ENCODE data around the gene MT1M. TPM values are rescaled to one million over a fixed set of nuclear protein-coding genes. Genes with fewer than 3 reads are reported as not detected.
A peak's percentile ranks its signal among the peaks of the same experiment; 100 is the strongest.

Gene MT1M
- total RNA-seq, 1 experiment from 2014 or later: 0.49 TPM

DNA sequence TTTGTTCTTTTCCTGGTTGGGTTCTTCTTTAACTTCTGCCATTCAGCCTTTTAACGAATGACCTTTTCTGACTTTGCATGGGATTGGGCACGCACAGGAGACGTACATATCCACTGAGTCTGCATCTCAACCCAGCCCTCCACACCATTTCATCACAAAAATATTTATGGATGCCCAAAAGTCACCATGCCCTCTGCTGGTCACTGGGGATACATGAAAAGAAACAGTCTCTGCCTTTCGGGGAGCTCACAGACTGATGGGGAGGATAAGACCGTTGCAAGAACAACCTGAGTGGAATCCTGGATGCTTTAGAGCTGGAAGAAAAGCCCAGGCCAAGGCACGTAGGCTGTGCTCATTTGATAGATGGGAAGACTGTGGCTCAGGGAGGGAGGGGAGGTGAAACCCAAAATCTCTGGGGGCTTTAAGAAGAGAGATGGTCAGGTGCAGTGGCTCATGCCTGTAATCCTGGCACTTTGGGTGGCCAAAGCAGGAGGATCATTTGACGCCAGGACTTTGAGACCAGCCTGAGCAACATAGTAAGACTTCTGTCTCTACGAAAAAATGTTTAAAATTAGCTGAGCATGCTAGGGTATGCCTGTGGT is 32.0 kb upstream of the MT1M start:
- no peaks in the 10 kb centered on the region for H3K27me3 ChIP-seq (replicated peaks; ENCODE audit: insufficient read depth, low read depth, low read length, poor library complexity)
- no peaks in the 10 kb centered on the region for H3K9me3 ChIP-seq (ENCODE audit: low read depth, low read length, poor library complexity, severe bottlenecking)
- H3K27ac ChIP-seq (ENCODE audit: low read depth, low read length, poor library complexity, severe bottlenecking): no peak overlapping the region
- BruUV-seq (replicated peaks): no TSS peak
- no peaks in the 10 kb centered on the region for H3K36me3 ChIP-seq (ENCODE audit: insufficient read depth, low read length, poor library complexity, severe bottlenecking)
- H3K4me1 ChIP-seq (ENCODE audit: insufficient read depth, low read length, poor library complexity, severe bottlenecking): no peaks in the 10 kb centered on the region
- DNase-seq (ENCODE audit: low spot score): peak; percentile 69
- intact Hi-C loops (cut with micrococcal nuclease; ENCODE audit: unreplicated experiment): loop anchor here (1.0 to 5.0 kb wide), 2 partner anchors 86 to 102 kb away; no protein-coding TSS in a partner anchor
- CTCF ChIA-PET: interaction anchor here (0.5 to 1.3 kb wide), 7 partner anchors 9 to 1136 kb away, joined by 3 to 7 read pairs (median 3); no protein-coding TSS in a partner anchor
- H3K4me3 ChIP-seq (ENCODE audit: low read depth, low read length, poor library complexity, severe bottlenecking): no peak overlapping the region
- POLR2A ChIA-PET (ENCODE audit: low non-redundant PET): no interaction called here
- TF ChIP-seq, protein P1, sequence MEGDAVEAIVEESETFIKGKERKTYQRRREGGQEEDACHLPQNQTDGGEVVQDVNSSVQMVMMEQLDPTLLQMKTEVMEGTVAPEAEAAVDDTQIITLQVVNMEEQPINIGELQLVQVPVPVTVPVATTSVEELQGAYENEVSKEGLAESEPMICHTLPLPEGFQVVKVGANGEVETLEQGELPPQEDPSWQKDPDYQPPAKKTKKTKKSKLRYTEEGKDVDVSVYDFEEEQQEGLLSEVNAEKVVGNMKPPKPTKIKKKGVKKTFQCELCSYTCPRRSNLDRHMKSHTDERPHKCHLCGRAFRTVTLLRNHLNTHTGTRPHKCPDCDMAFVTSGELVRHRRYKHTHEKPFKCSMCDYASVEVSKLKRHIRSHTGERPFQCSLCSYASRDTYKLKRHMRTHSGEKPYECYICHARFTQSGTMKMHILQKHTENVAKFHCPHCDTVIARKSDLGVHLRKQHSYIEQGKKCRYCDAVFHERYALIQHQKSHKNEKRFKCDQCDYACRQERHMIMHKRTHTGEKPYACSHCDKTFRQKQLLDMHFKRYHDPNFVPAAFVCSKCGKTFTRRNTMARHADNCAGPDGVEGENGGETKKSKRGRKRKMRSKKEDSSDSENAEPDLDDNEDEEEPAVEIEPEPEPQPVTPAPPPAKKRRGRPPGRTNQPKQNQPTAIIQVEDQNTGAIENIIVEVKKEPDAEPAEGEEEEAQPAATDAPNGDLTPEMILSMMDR (conservative IDR thresholded peaks at IDR 0.05; ENCODE audit: low read depth, low read length): peak; percentile 77
- TF ChIP-seq EZH2 (IDR thresholded peaks at IDR 0.05; ENCODE audit: borderline replicate concordance, low read depth, low read length, poor library complexity, severe bottlenecking): no peak

DNA sequence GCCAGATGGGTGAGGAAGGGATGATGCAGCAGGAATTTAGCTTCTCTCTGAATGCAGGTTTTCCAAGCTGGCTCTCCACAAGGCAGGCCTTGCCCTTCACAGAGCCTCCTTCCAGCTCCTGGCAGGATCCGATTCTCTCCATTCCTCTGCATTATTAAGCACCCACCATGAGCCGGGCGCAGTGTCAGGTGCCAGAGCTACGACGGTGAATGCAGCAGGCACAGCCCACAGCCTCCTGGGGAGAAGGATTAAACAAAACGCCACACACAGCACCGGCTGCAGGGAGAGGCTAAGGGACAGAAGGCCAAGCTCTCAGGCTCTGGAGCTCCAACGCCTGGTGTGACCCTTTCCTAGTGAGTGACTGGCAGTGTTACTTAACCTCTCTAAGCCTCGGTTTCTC is 31.1 kb upstream of the MT1M start:
- H3K9me3 ChIP-seq (ENCODE audit: low read depth, low read length, poor library complexity, severe bottlenecking): no peaks in the 10 kb centered on the region
- H3K4me3 ChIP-seq (ENCODE audit: low read depth, low read length, poor library complexity, severe bottlenecking): no peak overlapping the region
- ChIA-PET POLR2A (ENCODE audit: low non-redundant PET) (no interaction called here), CTCF (interaction anchor here (1.3 kb wide), 1 partner anchor 101 kb away, joined by 4 read pairs; no protein-coding TSS in a partner anchor)
- BruUV-seq (replicated peaks): no TSS peak
- no peaks in the 10 kb centered on the region for H3K4me1 ChIP-seq (ENCODE audit: insufficient read depth, low read length, poor library complexity, severe bottlenecking)
- TF ChIP-seq EZH2 (IDR thresholded peaks at IDR 0.05; ENCODE audit: borderline replicate concordance, low read depth, low read length, poor library complexity, severe bottlenecking): no peak
- TF ChIP-seq, protein P1 (conservative IDR thresholded peaks at IDR 0.05; ENCODE audit: low read depth, low read length): no peak
- no peak for DNase-seq (ENCODE audit: low spot score)
- H3K36me3 ChIP-seq (ENCODE audit: insufficient read depth, low read length, poor library complexity, severe bottlenecking): no peaks in the 10 kb centered on the region
- H3K27me3 ChIP-seq (replicated peaks; ENCODE audit: insufficient read depth, low read depth, low read length, poor library complexity): no peaks in the 10 kb centered on the region
- H3K27ac ChIP-seq (ENCODE audit: low read depth, low read length, poor library complexity, severe bottlenecking): no peak overlapping the region
- intact Hi-C loops (cut with micrococcal nuclease; ENCODE audit: unreplicated experiment): loop anchor here (5.0 kb wide), 1 partner anchor 101 kb away; no protein-coding TSS in a partner anchor

DNA sequence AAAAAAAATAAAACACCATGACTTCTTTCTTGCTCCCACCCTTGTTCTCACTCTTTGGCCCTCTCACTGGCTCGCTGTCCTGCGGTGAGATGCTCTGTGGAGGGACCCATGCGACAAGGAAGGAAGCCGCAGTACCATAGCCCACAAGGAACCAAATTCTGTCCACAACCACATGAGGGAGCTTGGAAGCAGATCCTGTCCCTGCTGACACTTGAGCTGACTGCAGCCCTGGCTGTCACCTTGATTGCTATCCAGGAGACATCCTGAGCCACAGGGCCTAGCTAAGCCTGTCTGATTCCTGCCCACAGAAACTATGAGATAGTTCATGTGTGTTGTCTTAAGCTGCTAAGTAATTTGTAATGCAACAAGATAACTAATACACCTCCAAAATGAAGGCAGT is 28.9 kb upstream of the MT1M start:
- H3K27ac ChIP-seq (ENCODE audit: low read depth, low read length, poor library complexity, severe bottlenecking): no peak overlapping the region
- no peaks in the 10 kb centered on the region for H3K36me3 ChIP-seq (ENCODE audit: insufficient read depth, low read length, poor library complexity, severe bottlenecking)
- H3K9me3 ChIP-seq (ENCODE audit: low read depth, low read length, poor library complexity, severe bottlenecking): no peaks in the 10 kb centered on the region
- no peak for TF ChIP-seq EZH2 (IDR thresholded peaks at IDR 0.05; ENCODE audit: borderline replicate concordance, low read depth, low read length, poor library complexity, severe bottlenecking)
- TF ChIP-seq, protein P1 (conservative IDR thresholded peaks at IDR 0.05; ENCODE audit: low read depth, low read length): peak; percentile 43; the same call in 1 of the 2 replicates
- DNase-seq (ENCODE audit: low spot score): peak; percentile 59
- POLR2A ChIA-PET (ENCODE audit: low non-redundant PET): no interaction called here
- no peaks in the 10 kb centered on the region for H3K27me3 ChIP-seq (replicated peaks; ENCODE audit: insufficient read depth, low read depth, low read length, poor library complexity)
- intact Hi-C loops (cut with micrococcal nuclease; ENCODE audit: unreplicated experiment): loop anchor here (5.0 kb wide), 1 partner anchor 99 kb away; no protein-coding TSS in a partner anchor
- CTCF ChIA-PET: interaction anchor here (0.6 to 1.9 kb wide), 3 partner anchors 22 to 98 kb away, joined by 3 to 30 read pairs (median 3); partner anchors contain the start of gene MT1E
- BruUV-seq (replicated peaks): no TSS peak
- H3K4me3 ChIP-seq (ENCODE audit: low read depth, low read length, poor library complexity, severe bottlenecking): no peak overlapping the region
- peaks cover 17% of the 10 kb centered on the region for H3K4me1 ChIP-seq (ENCODE audit: insufficient read depth, low read length, poor library complexity, severe bottlenecking)
